Astrocyte of the cerebellum (primary cell): Measurements from ENCODE around the gene CFAP61.

Source experiments
- DNase-seq: peaks from one replicate; pipeline ENCODE4 v3.0.0-alpha.2; 2011; ENCODE audit warnings: low read depth
- H3K4me3 ChIP-seq: 2 replicates; pipeline ENCODE4 v1.5.1; 2011; ENCODE audit warnings: mild to moderate bottlenecking, low read depth, low read length, moderate library complexity
- CTCF ChIP-seq: IDR thresholded peaks from 2 replicates; pipeline ENCODE4 v1.5.1; 2012; ENCODE audit warnings: low read length, low read depth, moderate library complexity, mild to moderate bottlenecking; ENCODE audit errors: missing control alignments
- in situ Hi-C: cut with HindIII; loops from 2 replicates; pipeline ENCODE4 v1.10.0; 2017; ENCODE audit warnings: low sequenced_read_pairs

The CFAP61 gene

GRCh38 chr20:20085812-20086211 is 33.5 kb downstream of the CFAP61 start:
- TF ChIP-seq CTCF: no peak
- in situ Hi-C loops: loop anchor here (25.0 kb wide), 1 partner anchor 476 kb away; no protein-coding TSS in a partner anchor
- DNase-seq: no peak
- H3K4me3 ChIP-seq: no peak overlapping the region

GRCh38 chr20:20089018-20089417 is 36.7 kb downstream of the CFAP61 start:
- H3K4me3 ChIP-seq: no peak overlapping the region
- in situ Hi-C loops: loop anchor here (25.0 kb wide), 1 partner anchor 473 kb away; no protein-coding TSS in a partner anchor
- no peak for TF ChIP-seq CTCF
- DNase-seq: no peak

GRCh38 chr20:20089939-20090338 is 37.6 kb downstream of the CFAP61 start:
- H3K4me3 ChIP-seq: no peak overlapping the region
- no peak for DNase-seq
- in situ Hi-C loops: loop anchor here (25.0 kb wide), 1 partner anchor 472 kb away; no protein-coding TSS in a partner anchor
- TF ChIP-seq CTCF: no peak

GRCh38 chr20:20092827-20093226 is 40.5 kb downstream of the CFAP61 start:
- TF ChIP-seq CTCF: no peak
- in situ Hi-C loops: loop anchor here (25.0 kb wide), 1 partner anchor 469 kb away; no protein-coding TSS in a partner anchor
- no peak for DNase-seq
- no peak overlapping the region for H3K4me3 ChIP-seq

- no peak overlapping the region for H3K4me3 ChIP-seq
- TF ChIP-seq CTCF: no peak
- in situ Hi-C loops: loop anchor here (25.0 kb wide), 1 partner anchor 468 kb away; no protein-coding TSS in a partner anchor
- no peak for DNase-seq
Observed at GRCh38 chr20:20094410-20094809, 42.1 kb downstream of the CFAP61 start.

GRCh38 chr20:20095114-20095872 is 43.0 kb downstream of the CFAP61 start:
- in situ Hi-C loops: loop anchor here (25.0 kb wide), 1 partner anchor 467 kb away; no protein-coding TSS in a partner anchor
- TF ChIP-seq CTCF: no peak
- no peak overlapping the region for H3K4me3 ChIP-seq
- no peak for DNase-seq
